DND-41 (cell line): ENCODE measurements around the gene TMEM119.

Experiments used
- ATAC-seq: fragments of 200-7000 bp; cut with Tn5 transposase; 3 replicates; pipeline ENCODE4 v1.9.1; 2021; ENCODE audit warnings: low read depth; ENCODE audit not compliant: insufficient read depth
- DNase-seq: peaks from one replicate; pipeline ENCODE4 v3.0.0-alpha.2; 2020
- H2AFZ ChIP-seq: 2 replicates; pipeline ENCODE4 v1.6.0; 2012; ENCODE audit warnings: low read depth, low read length
- H3K27ac ChIP-seq: 2 replicates; pipeline ENCODE4 v1.5.1; 2012; ENCODE audit warnings: low read length, inconsistent platforms
- H3K27me3 ChIP-seq: fragments of 200-600 bp; sonication (generic); 2 replicates; pipeline ENCODE4 v1.6.0; 2012; ENCODE audit warnings: low read length, mild to moderate bottlenecking, inconsistent platforms; ENCODE audit not compliant: insufficient read depth, poor library complexity
- H3K36me3 ChIP-seq: 2 replicates; pipeline ENCODE4 v1.5.1; 2012; ENCODE audit warnings: low read length, inconsistent platforms; ENCODE audit not compliant: insufficient read depth
- H3K4me1 ChIP-seq: 2 replicates; pipeline ENCODE4 v1.5.1; 2012; ENCODE audit warnings: mild to moderate bottlenecking, low read length; ENCODE audit not compliant: insufficient read depth
- H3K4me2 ChIP-seq: 2 replicates; pipeline ENCODE4 v1.6.0; 2012; ENCODE audit warnings: mild to moderate bottlenecking, moderate library complexity, low read length, inconsistent platforms; ENCODE audit not compliant: insufficient read depth
- H3K4me3 ChIP-seq, 2 experiments: fragments of 200-600 bp in 1 of 2; shearing (Covaris generic) in 1 of 2; 2 replicates each; pipeline ENCODE4 v1.5.1; 2012 to 2016; ENCODE audit warnings: inconsistent platforms in 2 of 2, low read length in 2 of 2, mild to moderate bottlenecking in 2 of 2, low read depth in 1 of 2, moderate library complexity in 1 of 2
- H3K79me2 ChIP-seq: 2 replicates; pipeline ENCODE4 v1.6.0; 2012; ENCODE audit warnings: low read length, inconsistent platforms; ENCODE audit not compliant: insufficient read depth
- H3K9ac ChIP-seq: 2 replicates; pipeline ENCODE4 v1.6.0; 2012; ENCODE audit warnings: low read depth, mild to moderate bottlenecking, inconsistent platforms, low read length, moderate library complexity
- H3K9me3 ChIP-seq: 2 replicates; pipeline ENCODE4 v1.5.1; 2012; ENCODE audit warnings: low read length, moderate library complexity, mild to moderate bottlenecking, inconsistent platforms; ENCODE audit not compliant: insufficient read depth, severe bottlenecking
- H4K20me1 ChIP-seq: 2 replicates; pipeline ENCODE4 v1.6.0; 2012; ENCODE audit warnings: low read length; ENCODE audit not compliant: insufficient read depth
- CTCF ChIP-seq: IDR thresholded peaks from 2 replicates; pipeline ENCODE4 v1.5.1; 2012; ENCODE audit warnings: borderline replicate concordance, low read length, moderate library complexity, mild to moderate bottlenecking; ENCODE audit not compliant: poor library complexity, severe bottlenecking; ENCODE audit errors: extremely low read depth
- EZH2 ChIP-seq: IDR thresholded peaks from 3 replicates; pipeline ENCODE4 v1.6.1; 2012; ENCODE audit warnings: borderline replicate concordance, low read depth, mild to moderate bottlenecking, moderate library complexity, low read length, inconsistent platforms; ENCODE audit not compliant: severe bottlenecking

Gene TMEM119

GRCh38 chr12:108627134-108627920 lies 29.4 kb upstream of the TMEM119 start:
- no peak for TF ChIP-seq EZH2
- no peak for TF ChIP-seq CTCF

GRCh38 chr12:108625228-108625627 lies 27.3 kb upstream of the TMEM119 start:
- no peak for DNase-seq
- no peak overlapping the region for H3K4me3 ChIP-seq

More at GRCh38 chr12:108627134-108627920, 29.4 kb upstream of the TMEM119 start:
- no peak overlapping the region for H2AFZ ChIP-seq
- H3K9me3 ChIP-seq: no peaks in the 10 kb centered on the region
- DNase-seq (no peak), ATAC-seq (no peak)
- H3K79me2 ChIP-seq: peaks cover 86% of the 10 kb centered on the region
- no peak overlapping the region for H3K4me3 ChIP-seq
- peak overlapping the region; percentile 95 for H3K27ac ChIP-seq
- H3K4me1 ChIP-seq: peaks cover 55% of the 10 kb centered on the region
- peak overlapping the region; percentile 86 for H3K9ac ChIP-seq
- H3K27me3 ChIP-seq: no peaks in the 10 kb centered on the region
- peaks cover 5% of the 10 kb centered on the region for H4K20me1 ChIP-seq
- H3K36me3 ChIP-seq: peaks cover 38% of the 10 kb centered on the region
- H3K4me2 ChIP-seq: peak overlapping the region; percentile 78

GRCh38 chr12:108623577-108623976 lies 25.7 kb upstream of the TMEM119 start:
- DNase-seq: no peak

More at GRCh38 chr12:108625228-108625627, 27.3 kb upstream of the TMEM119 start:
- peaks cover 34% of the 10 kb centered on the region for H3K4me1 ChIP-seq
- H3K4me2 ChIP-seq: no peak overlapping the region
- peaks cover 67% of the 10 kb centered on the region for H3K79me2 ChIP-seq
- no peak overlapping the region for H2AFZ ChIP-seq
- H3K27me3 ChIP-seq: no peaks in the 10 kb centered on the region
- peaks cover 46% of the 10 kb centered on the region for H3K36me3 ChIP-seq
- peaks cover 5% of the 10 kb centered on the region for H4K20me1 ChIP-seq
- H3K27ac ChIP-seq: peak overlapping the region; percentile 21; the same call in 1 of the 2 replicates
- no peak for TF ChIP-seq CTCF
- TF ChIP-seq EZH2: no peak
- ATAC-seq: no peak
- no peak overlapping the region for H3K9ac ChIP-seq
- H3K9me3 ChIP-seq: no peaks in the 10 kb centered on the region

More at GRCh38 chr12:108623577-108623976, 25.7 kb upstream of the TMEM119 start:
- Histone ChIP-seq H3K27me3 (no peaks in the 10 kb centered on the region), H3K9me3 (no peaks in the 10 kb centered on the region), H3K79me2 (peaks cover 50% of the 10 kb centered on the region), H3K4me3 (no peak overlapping the region), H3K27ac (no peak overlapping the region), H3K4me2 (no peak overlapping the region), H4K20me1 (peaks cover 5% of the 10 kb centered on the region), H3K9ac (no peak overlapping the region), H3K4me1 (peaks cover 19% of the 10 kb centered on the region), H3K36me3 (peaks cover 42% of the 10 kb centered on the region), H2AFZ (no peak overlapping the region)
- TF ChIP-seq EZH2 (no peak), CTCF (no peak)
- ATAC-seq: no peak
